GM13976 (cell line): ENCODE results near the gene COPZ2.

ENCODE experiments used
- DNase-seq: peaks from one replicate; pipeline ENCODE4 v3.0.0; 2012; ENCODE audit warnings: low spot score
- in situ Hi-C: fragments of 300-500 bp; cut with MboI; formaldehyde crosslinking; loops from one replicate; pipeline ENCODE4 v1.12.0; 2022; ENCODE audit warnings: low sequenced_read_pairs, mixed read lengths, inconsistent platforms; ENCODE audit not compliant: unreplicated experiment
- TF ChIP-seq, protein P1 (sequence below): IDR thresholded peaks from 2 replicates; pipeline ENCODE4 v1.5.1; 2012; ENCODE audit warnings: borderline replicate concordance, mild to moderate bottlenecking; ENCODE audit not compliant: insufficient read depth; ENCODE audit errors: extremely low read depth, missing control alignments, control extremely low read depth

The COPZ2 gene

DNA sequence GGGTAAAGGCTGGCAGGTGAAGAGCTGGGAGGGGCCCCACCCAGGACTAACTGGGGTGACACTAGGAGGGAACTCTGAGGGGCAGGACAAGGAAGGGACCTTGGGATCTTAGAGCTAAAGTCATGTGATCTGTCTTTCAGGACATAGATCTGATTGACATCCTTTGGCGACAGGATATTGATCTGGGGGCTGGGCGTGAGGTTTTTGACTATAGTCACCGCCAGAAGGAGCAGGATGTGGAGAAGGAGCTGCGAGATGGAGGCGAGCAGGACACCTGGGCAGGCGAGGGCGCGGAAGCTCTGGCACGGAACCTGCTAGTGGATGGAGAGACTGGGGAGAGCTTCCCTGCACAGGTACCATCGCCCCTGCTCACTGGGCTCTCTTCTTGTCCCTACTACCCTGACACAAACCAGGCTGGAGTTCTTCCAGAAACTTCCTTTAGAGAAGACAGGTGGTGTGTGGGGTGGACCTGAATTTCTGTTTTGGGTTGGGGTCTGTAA lies 18.7 kb upstream of the COPZ2 start:
- TF ChIP-seq, protein P1, sequence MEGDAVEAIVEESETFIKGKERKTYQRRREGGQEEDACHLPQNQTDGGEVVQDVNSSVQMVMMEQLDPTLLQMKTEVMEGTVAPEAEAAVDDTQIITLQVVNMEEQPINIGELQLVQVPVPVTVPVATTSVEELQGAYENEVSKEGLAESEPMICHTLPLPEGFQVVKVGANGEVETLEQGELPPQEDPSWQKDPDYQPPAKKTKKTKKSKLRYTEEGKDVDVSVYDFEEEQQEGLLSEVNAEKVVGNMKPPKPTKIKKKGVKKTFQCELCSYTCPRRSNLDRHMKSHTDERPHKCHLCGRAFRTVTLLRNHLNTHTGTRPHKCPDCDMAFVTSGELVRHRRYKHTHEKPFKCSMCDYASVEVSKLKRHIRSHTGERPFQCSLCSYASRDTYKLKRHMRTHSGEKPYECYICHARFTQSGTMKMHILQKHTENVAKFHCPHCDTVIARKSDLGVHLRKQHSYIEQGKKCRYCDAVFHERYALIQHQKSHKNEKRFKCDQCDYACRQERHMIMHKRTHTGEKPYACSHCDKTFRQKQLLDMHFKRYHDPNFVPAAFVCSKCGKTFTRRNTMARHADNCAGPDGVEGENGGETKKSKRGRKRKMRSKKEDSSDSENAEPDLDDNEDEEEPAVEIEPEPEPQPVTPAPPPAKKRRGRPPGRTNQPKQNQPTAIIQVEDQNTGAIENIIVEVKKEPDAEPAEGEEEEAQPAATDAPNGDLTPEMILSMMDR, result no peak
- no peak for DNase-seq
- in situ Hi-C loops, result no loop called here

DNA sequence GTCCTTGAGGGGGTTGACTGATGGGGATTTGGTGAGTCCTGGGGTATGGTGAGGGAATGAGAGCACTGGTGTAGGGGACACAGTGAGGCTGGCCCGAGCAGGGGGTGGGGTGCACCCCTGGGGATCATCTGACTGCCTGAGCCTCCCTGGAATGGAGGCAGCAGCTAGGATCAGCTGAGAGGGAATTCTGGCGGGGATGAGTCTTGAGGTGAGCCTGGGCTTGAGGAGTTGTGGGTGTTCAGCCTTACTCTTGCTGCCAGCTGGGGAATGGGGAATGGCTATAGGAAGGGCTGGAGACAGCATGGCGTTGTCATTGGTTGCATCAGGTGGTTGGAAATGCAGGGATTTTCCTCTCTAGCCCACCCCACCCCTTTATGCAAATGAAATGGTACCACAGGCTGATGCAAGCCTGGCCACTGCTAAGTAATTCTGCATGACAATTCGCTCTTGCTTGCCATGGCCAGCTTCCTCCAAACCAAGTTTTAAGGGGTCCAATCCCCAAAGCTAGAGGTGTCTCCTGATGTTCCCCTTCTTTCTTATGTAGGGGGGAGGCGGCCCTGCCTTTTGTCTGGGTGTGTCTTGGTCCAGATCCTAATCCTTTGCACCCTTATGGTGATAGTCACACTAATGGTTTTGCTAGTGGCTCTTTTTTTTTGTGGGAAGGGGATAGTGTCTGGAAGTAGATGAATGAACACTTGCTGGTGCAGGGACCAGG lies 18.1 kb upstream of the COPZ2 start:
- in situ Hi-C loops, result no loop called here
- peak; percentile 74 for DNase-seq
- TF ChIP-seq, protein P1, result no peak

DNA sequence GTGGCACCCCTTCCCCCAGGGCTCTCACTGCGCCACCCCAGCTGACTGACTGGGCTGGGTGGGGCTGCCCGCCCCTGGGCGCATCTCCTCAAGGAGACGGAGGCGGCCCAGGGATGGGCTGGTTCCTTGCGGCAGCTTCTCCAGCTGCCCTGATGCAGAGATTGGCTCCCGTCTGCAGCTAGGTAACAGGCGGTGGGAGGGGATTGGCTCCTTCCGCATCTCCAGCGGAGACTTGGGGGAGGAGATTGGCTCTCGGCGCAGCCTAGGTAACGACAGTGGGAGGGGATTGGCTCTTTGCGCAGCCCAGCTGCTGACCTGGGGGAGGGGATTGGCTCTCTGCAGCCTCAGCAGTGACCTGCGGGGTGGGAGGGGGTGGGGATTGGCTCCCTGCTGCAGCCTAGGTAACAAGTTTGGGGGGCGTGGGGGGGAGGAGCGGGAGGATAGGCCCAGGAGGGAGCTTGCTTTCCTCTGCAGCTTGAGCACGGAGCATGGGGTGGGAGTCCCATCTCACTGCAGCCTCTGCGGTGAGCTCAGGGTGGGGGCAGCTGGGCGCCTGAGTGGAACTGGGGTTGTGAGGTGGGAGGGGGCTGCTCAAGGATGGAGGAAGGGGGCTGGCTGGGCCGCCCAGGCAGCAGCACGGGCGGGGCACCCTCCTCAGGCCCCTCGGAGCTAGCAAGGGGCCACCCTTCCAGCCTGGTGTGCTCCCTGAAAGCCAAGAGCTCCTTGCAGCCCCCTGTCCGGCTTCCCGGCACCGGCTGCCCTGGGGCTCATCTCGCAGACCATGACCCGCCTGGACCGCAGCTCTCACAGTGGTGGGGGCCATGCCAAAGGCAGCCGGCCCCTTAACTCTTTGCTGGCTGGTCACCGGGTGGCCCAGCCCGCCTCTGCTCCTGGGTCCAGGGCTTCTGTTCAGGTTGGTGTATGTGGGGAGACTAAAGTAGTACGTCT lies 16.9 kb upstream of the COPZ2 start:
- no peak for DNase-seq
- in situ Hi-C loops, result no loop called here
- TF ChIP-seq, protein P1, result no peak

DNA sequence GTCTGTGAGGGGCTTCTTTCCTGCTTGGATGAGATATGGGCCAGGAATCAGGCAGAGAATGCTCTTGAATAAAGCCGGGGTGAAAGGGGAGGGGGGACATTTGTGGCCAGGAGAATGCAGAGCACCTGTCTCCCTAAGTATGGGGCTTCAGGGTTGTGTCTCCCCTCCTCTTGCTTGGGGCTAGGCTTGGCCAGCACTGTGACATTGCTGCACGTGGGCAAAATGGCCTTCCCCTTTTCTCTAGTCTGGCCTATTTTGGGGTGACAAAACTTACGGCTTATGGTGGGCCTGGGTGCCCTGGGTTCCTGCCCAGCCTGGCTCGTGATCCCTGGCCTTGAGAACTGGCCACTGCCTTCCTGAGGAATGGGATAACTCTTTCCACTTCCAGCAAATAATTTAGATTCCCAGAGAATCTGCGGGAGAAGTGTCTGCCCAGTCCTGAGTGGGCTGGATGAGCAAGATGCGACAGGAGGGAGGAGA lies 16.2 kb upstream of the COPZ2 start:
- no peak for DNase-seq
- TF ChIP-seq, protein P1, result no peak
- in situ Hi-C loops, result no loop called here

DNA sequence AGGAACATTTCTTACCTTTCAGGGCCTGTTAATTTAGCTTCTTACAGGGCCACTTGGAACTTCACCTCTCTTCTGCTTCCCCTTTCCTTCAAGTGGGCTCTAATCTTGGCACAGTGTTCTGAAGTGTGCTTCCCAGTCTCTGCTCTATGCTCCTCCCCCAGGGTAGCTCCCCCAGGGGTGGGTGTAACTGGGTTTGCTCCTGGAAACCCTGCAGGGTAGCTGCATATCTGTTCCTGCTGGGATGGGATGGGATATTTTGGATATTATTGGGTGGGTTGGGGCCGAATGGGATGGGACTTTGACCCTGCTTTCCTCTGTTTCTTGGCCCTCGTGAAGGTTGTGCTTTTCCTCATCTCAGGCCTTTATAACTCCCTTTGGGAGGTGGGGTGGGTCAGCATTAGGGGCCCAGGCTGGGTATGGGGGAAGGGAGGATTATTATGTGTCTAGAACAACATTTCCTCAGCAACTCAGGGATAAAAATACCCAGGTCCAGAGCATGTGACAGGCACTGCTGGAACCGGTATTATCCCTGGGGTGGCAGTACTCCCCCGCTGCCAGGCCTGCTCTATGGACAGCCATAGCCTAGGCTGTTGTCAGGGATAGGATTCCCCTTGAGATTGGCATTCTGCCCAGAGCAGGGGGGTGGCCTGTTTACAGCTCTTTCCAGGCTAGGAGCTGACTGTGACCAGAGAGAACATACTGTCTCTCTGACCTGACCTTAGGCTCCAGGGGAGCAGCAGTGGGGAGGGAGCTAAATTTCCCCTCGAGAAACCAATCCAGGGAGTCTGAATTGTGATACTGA lies 15.6 kb upstream of the COPZ2 start:
- TF ChIP-seq, protein P1, result no peak

More for the DNA sequence above, 15.6 kb upstream of the COPZ2 start:
- DNase-seq, result no peak
- in situ Hi-C loops, result no loop called here
